Fibroblast of lung (primary cell): Measurements from ENCODE around the gene GAK.

Experiments
- EZH2 ChIP-seq: IDR thresholded peaks from 2 replicates; pipeline ENCODE4 v1.5.1; 2012; ENCODE audit warnings: low read length, control low read depth, mild to moderate bottlenecking; ENCODE audit errors: missing control alignments
- TF ChIP-seq, protein P1 (sequence below), 2 donors: IDR thresholded peaks in 1 of 2; conservative IDR thresholded peaks in 1 of 2; 1 replicate in 1 of 2; 2 replicates in 1 of 2; pipeline ENCODE4 v1.5.1; 2011 to 2012; ENCODE audit warnings: low read length in 2 of 2, control low read depth in 1 of 2, inconsistent platforms in 1 of 2, low read depth in 1 of 2, mild to moderate bottlenecking in 1 of 2

DNA sequence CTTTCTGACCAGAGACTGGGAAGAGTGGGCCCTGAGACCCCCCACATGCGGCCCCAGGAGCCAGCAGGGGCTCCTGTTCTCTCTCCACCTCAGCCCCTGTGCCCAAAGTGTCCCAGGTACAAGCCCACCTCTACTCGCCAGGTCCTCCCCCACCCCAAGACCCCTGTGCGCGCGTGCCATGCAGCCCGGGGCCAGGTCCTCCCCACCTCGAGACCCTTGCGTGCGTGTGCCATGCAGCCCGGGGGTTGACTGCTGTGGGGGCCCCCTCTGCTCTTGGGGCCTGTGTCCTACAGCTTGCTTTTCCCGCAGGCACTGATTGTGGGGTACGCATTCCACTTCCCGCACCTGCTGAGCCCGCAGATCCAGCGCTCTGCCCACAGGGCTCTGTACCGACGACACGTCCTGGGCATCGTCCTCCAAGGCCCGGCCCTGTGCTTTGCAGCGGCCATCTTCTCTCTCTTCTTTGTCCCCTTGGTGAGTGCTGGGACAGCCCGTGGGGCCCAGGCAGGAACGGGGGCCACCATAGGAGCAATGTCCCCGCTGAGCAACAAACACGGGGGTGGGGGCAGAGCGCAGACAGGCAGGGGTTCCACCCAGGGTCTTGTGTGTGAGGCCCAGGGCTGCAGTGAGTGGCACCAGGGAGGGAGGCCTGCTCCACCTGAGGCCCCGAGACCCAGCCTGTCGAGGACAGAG is 20.9 kb upstream of the GAK start:
- TF ChIP-seq, protein P1, sequence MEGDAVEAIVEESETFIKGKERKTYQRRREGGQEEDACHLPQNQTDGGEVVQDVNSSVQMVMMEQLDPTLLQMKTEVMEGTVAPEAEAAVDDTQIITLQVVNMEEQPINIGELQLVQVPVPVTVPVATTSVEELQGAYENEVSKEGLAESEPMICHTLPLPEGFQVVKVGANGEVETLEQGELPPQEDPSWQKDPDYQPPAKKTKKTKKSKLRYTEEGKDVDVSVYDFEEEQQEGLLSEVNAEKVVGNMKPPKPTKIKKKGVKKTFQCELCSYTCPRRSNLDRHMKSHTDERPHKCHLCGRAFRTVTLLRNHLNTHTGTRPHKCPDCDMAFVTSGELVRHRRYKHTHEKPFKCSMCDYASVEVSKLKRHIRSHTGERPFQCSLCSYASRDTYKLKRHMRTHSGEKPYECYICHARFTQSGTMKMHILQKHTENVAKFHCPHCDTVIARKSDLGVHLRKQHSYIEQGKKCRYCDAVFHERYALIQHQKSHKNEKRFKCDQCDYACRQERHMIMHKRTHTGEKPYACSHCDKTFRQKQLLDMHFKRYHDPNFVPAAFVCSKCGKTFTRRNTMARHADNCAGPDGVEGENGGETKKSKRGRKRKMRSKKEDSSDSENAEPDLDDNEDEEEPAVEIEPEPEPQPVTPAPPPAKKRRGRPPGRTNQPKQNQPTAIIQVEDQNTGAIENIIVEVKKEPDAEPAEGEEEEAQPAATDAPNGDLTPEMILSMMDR (conservative IDR thresholded peaks at IDR 0.05 in 1 of 2, IDR thresholded peaks at IDR 0.05 in 1 of 2; ENCODE audit: low read depth in 1 of 2, low read length in 2 of 2), result no peak
- no peak for TF ChIP-seq EZH2
